Ishikawa (cell line): ENCODE data around the gene RNF217.
A peak's percentile ranks its signal among the peaks of the same experiment; 100 is the strongest.

Source experiments
- CEBPB ChIP-seq: IDR thresholded peaks from 2 replicates; pipeline ENCODE4 v1.6.1; 2012
- CREB1 ChIP-seq: IDR thresholded peaks from 2 replicates; pipeline ENCODE4 v1.6.1; 2012; ENCODE audit warnings: low read depth
- EGR1 ChIP-seq: IDR thresholded peaks from 2 replicates; pipeline ENCODE4 v1.6.1; 2012
- EP300 ChIP-seq: IDR thresholded peaks from 2 replicates; pipeline ENCODE4 v1.6.1; 2012; ENCODE audit warnings: borderline replicate concordance
- FOXM1 ChIP-seq: IDR thresholded peaks from 2 replicates; pipeline ENCODE4 v1.6.1; 2012; ENCODE audit warnings: low read depth, borderline replicate concordance
- NFIC ChIP-seq: IDR thresholded peaks from 2 replicates; pipeline ENCODE4 v1.6.1; 2012
- RAD21 ChIP-seq: IDR thresholded peaks from 2 replicates; pipeline ENCODE4 v1.6.1; 2012; ENCODE audit warnings: low read depth
- TAF1 ChIP-seq: IDR thresholded peaks from 2 replicates; pipeline ENCODE4 v1.6.1; 2012; ENCODE audit warnings: low read depth, mild to moderate bottlenecking
- TCF12 ChIP-seq: IDR thresholded peaks from 2 replicates; pipeline ENCODE4 v1.6.1; 2012; ENCODE audit warnings: low read depth
- TEAD4 ChIP-seq: IDR thresholded peaks from 2 replicates; pipeline ENCODE4 v1.6.1; 2012
- USF1 ChIP-seq: IDR thresholded peaks from 2 replicates; pipeline ENCODE4 v1.6.1; 2012
- YY1 ChIP-seq: IDR thresholded peaks from 2 replicates; pipeline ENCODE4 v1.6.1; 2012; ENCODE audit warnings: low read depth
- ZBTB7A ChIP-seq: IDR thresholded peaks from 2 replicates; pipeline ENCODE4 v1.6.1; 2012; ENCODE audit warnings: low read depth
- TF ChIP-seq, protein P1 (sequence below): IDR thresholded peaks from 2 replicates; pipeline ENCODE4 v1.6.1; 2012
- TF ChIP-seq, protein P2 (sequence below): IDR thresholded peaks from 2 replicates; pipeline ENCODE4 v1.6.1; 2012; ENCODE audit warnings: low read depth, mild to moderate bottlenecking

Gene RNF217

GRCh38 chr6:125100074-125100652 is 137.9 kb downstream of the RNF217 start:
- TF ChIP-seq, protein P1, sequence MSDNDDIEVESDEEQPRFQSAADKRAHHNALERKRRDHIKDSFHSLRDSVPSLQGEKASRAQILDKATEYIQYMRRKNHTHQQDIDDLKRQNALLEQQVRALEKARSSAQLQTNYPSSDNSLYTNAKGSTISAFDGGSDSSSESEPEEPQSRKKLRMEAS = no peak
- TF ChIP-seq ZBTB7A (no peak), EP300 (no peak), TAF1 (no peak), YY1 (no peak)

GRCh38 chr6:125101128-125101527 is 138.9 kb downstream of the RNF217 start:
- TF ChIP-seq USF1 = no peak
- no peak for TF ChIP-seq YY1
- TF ChIP-seq RAD21 = no peak
- no peak for TF ChIP-seq CEBPB
- no peak for TF ChIP-seq TCF12
- TF ChIP-seq NFIC = no peak
- TF ChIP-seq EGR1 = no peak
- TF ChIP-seq FOXM1 = no peak
- TF ChIP-seq, protein P1 = no peak
- no peak for TF ChIP-seq TEAD4
- TF ChIP-seq ZBTB7A = no peak
- TF ChIP-seq, protein P2, sequence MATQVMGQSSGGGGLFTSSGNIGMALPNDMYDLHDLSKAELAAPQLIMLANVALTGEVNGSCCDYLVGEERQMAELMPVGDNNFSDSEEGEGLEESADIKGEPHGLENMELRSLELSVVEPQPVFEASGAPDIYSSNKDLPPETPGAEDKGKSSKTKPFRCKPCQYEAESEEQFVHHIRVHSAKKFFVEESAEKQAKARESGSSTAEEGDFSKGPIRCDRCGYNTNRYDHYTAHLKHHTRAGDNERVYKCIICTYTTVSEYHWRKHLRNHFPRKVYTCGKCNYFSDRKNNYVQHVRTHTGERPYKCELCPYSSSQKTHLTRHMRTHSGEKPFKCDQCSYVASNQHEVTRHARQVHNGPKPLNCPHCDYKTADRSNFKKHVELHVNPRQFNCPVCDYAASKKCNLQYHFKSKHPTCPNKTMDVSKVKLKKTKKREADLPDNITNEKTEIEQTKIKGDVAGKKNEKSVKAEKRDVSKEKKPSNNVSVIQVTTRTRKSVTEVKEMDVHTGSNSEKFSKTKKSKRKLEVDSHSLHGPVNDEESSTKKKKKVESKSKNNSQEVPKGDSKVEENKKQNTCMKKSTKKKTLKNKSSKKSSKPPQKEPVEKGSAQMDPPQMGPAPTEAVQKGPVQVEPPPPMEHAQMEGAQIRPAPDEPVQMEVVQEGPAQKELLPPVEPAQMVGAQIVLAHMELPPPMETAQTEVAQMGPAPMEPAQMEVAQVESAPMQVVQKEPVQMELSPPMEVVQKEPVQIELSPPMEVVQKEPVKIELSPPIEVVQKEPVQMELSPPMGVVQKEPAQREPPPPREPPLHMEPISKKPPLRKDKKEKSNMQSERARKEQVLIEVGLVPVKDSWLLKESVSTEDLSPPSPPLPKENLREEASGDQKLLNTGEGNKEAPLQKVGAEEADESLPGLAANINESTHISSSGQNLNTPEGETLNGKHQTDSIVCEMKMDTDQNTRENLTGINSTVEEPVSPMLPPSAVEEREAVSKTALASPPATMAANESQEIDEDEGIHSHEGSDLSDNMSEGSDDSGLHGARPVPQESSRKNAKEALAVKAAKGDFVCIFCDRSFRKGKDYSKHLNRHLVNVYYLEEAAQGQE = no peak
- TF ChIP-seq TAF1 = no peak
- TF ChIP-seq EP300 = no peak
- TF ChIP-seq CREB1 = no peak

- TF ChIP-seq, protein P1 = no peak
- TF ChIP-seq ZBTB7A (no peak), EP300 (no peak), TAF1 (no peak), EGR1 (no peak), TCF12 (no peak), USF1 (no peak), YY1 (no peak), RAD21 (no peak), CREB1 (no peak)
Observed at GRCh38 chr6:125101631-125102030, 139.4 kb downstream of the RNF217 start.

DNA sequence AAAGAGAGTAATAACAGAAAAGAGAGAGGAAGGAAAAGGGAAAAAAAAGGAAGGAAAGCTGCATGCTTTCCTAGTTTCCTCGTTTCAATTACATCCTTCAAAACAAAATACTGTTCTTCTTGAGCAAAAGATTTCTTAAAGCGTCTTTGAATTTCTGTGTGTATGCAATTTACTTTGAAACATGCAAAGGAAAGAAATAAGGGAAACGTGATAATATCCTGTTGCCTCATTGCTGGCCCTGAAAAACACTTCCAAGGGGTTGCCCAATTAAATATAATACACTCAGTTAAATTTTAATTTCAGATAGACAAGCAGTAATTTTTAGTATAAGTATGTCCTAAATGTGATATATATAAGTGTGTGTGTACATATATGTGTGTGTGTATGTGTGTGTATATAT is 140.2 kb downstream of the RNF217 start:
- TF ChIP-seq EP300 (no peak), CREB1 (no peak), FOXM1 (no peak), RAD21 (no peak), YY1 (no peak), TAF1 (no peak), TCF12 (no peak), EGR1 (no peak), NFIC (no peak), USF1 (no peak), CEBPB (no peak), TEAD4 (no peak), ZBTB7A (no peak)
- TF ChIP-seq, protein P2 = no peak
- TF ChIP-seq, protein P1 = no peak

DNA sequence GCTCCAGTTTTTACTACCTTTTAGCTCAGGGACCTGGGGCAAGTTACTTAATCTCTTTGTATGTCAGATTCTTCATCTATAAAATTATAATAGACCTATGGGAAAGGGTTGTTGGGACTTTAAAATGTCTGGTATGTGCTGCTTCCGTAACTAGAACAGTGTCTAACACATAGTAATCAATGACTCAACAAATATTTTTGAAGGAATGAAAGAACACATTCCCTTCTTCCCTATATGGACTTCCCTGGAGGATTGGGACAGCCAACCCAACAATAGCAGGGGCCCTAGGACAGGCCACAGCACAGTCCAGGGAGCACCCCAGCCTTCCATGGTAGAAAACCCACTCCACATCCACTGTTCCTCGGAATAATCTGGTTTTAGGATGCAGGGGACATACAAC is 140.7 kb downstream of the RNF217 start:
- TF ChIP-seq ZBTB7A = no peak
- TF ChIP-seq EGR1 = no peak
- peak; percentile 20; the same call in 1 of the 2 replicates for TF ChIP-seq NFIC
- TF ChIP-seq CEBPB = no peak
- TF ChIP-seq, protein P1 = no peak
- TF ChIP-seq YY1 = no peak
- peak; percentile 81 for TF ChIP-seq EP300
- TF ChIP-seq, protein P2 = no peak
- TF ChIP-seq CREB1 = no peak
- peak; percentile 78 for TF ChIP-seq FOXM1
- no peak for TF ChIP-seq RAD21
- TF ChIP-seq TCF12 = peak; percentile 59
- no peak for TF ChIP-seq TAF1
- no peak for TF ChIP-seq USF1
- TF ChIP-seq TEAD4 = peak; percentile 83
